RPMI7951 (cell line): ENCODE results near the gene GPC6. TPM values are rescaled to one million over a fixed set of nuclear protein-coding genes. Genes with fewer than 3 reads are reported as not detected.

ENCODE experiments used
- DNase-seq: peaks from one replicate; pipeline ENCODE4 v3.0.0-alpha.2; 2012; ENCODE audit warnings: low read depth
- total RNA-seq: library from RNA; depleted of rRNA; stranded (reverse); fragments of >200 nt; shearing (Covaris generic); gene quantifications from 2 replicates; pipeline ENCODE4 v1.2.3, GENCODE V29; 2014

The GPC6 gene
- total RNA-seq, 1 experiment from 2014 or later, result under 0.01 TPM

GRCh38 chr13:94112731-94113130 is 886.1 kb downstream of the GPC6 start:
- no peak for DNase-seq

GRCh38 chr13:94113245-94113644 is 886.6 kb downstream of the GPC6 start:
- no peak for DNase-seq

DNA sequence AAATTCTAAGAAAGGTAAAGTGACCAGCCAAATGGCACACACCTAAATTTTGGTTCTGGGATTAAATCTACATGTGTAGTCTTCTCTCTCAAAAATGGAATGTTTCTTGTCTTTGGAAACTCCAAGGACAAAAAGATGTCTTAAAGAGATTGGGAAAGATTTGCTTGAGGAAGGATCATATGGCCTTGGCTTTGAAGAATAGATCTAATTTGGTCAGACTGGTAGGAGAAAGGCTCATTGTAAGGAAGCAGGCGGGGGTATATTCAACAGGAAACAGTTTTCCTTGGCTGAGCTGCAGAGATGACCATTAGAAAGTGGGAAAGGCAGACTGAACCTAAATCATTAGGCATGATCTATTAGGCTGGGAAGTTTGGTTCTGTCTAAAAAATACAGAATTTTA is 887.6 kb downstream of the GPC6 start:
- DNase-seq, result peak; percentile 1

- no peak for DNase-seq
Measured at GRCh38 chr13:94115054-94115453, 888.4 kb downstream of the GPC6 start.

- DNase-seq, result no peak
Measured at GRCh38 chr13:94119360-94119936, 892.8 kb downstream of the GPC6 start.

DNA sequence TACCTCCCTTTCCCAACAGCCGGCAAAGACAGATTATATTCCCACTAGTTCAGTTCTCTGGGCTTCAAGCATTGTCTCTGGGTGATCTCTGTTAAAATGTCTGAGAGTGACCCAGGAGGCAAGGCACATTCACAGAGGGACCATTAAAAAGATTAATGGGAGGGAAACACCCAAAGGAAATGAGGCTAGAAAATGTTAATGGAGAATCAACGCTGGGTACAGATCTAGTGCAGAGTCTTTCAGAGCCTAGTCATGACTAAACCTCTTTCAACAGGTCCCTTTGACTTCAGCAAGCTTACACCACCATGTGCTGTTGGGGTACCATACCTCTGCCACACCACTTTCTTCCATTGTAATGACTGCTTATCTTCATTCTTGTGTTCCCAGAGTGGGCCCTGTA is 894.3 kb downstream of the GPC6 start:
- DNase-seq, result no peak

DNA sequence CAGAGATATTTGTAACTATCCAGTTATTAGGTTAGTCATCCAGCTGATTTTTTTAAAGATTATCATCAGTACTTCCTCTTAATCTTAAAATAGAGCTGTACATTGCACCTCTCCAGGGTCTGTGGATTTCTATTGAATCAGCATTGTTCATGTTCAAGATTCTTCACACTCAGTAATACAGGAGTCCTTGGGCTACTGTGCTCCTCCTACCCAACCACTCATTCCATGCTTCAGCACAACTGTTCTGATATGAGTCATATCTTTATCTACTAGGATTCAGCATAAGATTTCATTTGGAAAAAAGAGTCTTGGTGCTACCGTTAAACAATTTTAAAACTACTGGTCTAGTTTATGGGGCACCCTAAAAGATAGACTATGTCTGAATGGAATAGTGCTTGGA is 895.1 kb downstream of the GPC6 start:
- peak; percentile 17 for DNase-seq

- no peak for DNase-seq
Measured at GRCh38 chr13:94122300-94122915, 895.8 kb downstream of the GPC6 start.

DNA sequence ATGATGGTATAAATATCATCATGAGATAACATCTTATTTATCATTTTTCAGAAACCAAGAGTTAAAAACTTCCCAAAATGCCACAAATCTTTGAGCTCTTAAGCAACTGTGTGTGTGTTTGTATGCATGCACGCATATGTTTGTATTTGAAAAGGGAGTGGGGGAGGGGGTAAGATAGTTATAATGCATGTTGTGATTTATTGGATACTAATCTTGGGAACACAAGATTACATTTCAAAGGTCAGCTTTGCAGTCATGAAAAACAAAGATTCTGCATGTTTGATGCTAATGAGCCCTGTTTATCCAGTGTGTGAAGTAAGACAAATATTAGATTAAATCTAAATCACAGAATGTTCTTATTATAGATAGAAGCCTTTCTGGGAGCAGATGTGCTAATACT is 897.0 kb downstream of the GPC6 start:
- no peak for DNase-seq

DNA sequence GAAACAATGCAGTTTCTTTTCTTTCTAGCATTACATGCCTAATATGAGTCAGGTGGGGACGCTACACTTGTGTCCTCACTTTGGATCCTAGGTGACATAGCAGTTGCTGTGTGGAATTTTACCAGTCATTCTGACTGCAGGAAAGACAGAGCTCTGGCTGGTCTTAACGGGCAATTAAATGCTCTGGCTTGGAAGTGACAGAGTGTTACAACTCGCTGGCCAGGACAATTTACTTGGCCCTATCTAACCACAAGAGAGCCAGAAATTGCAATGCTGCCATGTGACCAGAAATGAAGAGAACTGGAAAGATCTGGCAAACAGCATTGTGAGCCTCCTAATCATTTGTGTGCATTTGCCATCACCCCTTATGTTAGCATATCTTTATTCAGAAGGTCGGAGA is 901.8 kb downstream of the GPC6 start:
- DNase-seq, result no peak

GRCh38 chr13:94129490-94129894 is 902.9 kb downstream of the GPC6 start:
- no peak for DNase-seq

DNA sequence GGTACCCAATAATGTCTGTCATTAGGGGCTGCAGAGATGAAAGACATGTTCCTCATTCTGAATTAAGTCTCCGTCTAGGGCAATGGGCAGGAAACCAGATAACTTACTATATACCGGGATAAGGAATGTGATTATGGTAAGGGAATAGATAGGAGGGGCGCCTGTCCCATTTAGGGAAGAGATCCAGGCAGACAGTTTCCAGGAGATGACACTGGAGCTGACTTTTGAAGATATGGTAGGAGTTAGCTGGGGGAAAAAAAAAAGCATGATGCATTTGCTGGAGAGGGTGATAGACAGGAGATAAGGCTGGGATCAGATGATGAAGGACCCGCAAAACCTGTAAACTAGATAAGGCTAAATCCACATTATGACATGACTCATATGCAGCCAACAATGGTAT is 912.2 kb downstream of the GPC6 start:
- no peak for DNase-seq

DNA sequence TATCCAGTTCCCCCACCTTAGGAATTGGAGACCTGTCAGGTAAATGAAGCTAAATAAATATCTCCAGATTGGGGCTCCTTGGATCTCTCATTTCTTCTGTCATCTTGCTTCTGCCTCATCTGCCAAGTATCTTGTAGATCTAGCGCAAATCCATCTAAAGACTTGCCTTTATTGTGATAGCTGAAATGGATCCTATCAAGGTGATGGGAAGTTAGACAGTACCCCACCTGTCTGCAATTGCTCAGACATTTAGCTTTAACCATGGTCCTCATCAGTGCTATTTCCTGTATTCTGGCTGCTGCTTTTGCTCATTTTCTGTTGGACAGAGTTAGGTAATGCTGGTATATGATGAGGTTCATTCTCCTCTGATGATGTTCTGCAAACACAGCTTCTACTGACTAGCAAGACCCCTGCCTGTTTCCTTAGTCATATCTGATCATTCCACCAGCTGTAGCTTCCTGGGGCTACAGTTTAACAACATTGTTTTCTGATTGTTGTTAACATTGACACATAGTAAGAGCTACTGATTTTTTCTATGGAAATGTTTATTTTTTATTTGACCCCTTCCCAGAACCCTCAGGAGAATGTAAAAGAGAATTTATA is 912.9 kb downstream of the GPC6 start:
- DNase-seq, result no peak

DNA sequence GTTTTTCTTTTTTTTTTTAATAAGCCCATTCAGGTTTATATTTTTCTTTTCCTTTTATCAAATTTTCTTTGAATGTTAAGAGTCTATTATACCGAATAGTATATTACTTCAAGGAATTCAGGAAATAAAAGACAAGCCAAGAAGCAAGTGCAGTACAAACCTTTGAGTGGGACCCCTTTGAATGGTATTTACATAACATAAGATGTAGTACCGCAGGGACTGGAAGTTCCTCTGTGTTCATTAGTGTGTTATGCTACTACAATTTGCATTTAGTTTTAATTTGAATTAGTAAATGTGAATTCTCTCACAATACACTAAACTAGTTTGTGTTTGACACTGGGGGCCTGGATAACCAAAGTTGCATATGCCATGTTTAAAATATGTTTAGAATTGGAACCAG is 913.4 kb downstream of the GPC6 start:
- DNase-seq, result no peak

- DNase-seq, result no peak
Measured at GRCh38 chr13:94140511-94140910, 913.9 kb downstream of the GPC6 start.

DNA sequence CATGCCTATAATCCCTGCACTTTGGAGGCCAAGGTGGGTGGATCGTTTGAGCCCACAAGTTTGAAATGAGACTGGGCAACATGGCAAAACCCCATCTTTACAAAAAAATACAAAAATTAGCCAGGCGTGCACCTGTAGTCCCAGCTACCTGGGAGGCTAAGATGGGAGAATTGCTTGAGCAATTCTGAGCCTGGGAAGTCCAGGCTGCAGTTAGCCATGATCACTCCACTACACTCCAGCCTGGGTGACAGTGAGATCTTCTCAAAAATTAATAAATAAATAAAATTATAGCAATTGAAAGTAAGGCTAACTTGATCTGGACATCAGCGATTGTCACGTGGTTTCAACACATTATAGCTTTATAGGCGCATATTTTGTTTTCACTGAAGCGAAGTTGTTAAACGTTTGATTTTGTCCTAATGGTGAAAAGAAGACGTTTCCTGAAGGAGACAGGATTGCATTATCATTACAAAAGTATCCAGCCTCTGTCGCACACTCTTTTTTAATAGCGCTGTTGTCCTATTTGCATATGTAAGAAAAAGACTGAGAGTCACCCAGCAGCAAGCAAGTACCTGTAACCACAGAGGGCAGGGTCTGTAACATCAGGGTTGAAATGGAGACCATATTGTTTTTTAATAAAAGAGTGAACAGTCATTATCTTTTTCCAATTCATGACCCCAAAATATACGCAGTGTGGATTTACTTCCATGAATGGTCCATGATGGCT is 917.2 kb downstream of the GPC6 start:
- no peak for DNase-seq

- no peak for DNase-seq
Measured at GRCh38 chr13:94145966-94146365, 919.4 kb downstream of the GPC6 start.

- DNase-seq, result no peak
Measured at GRCh38 chr13:94153586-94153985, 927.0 kb downstream of the GPC6 start.

DNA sequence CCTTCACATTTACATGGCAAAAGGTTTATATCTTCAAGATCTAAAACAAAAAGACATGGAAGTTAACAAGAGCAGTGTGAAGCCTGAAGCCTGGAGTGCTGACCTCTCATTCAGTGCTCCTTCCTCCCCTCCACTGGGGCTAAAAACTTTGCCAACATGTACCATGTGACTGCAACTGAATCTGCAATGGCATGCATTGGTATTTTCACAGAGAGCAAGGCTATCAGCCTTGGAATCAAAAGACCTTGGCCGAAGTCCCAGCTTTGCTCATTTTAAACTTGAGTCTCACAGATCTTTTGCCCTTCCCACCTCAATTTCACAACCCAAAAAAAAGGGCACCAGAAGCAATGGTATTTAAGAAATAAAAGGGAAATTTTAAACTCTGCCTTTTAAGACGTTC is 927.8 kb downstream of the GPC6 start:
- peak; percentile 10 for DNase-seq

DNA sequence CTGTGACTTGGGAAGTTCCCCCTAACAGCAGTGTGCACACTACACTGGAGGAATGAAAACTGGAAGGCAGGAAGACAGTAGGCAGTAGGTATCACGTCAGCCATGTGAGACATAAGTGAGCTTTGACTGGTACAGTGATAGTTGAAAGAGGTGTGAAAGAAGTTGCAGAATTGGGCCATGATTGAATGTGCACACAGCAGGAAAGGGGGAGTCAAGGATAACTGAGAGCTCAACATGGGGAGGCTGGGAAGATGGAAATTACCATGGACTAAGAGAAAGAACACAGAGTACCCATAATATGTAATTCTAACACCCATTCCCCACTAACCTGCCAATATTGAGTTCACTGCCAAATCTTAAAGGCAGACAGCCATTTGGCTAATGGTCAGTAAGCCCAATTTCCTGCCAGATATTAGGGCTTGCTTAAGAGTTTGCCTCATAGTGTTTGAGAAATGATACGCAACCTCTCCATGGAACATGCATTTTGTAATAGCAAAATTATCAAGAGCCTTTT is 931.2 kb downstream of the GPC6 start:
- no peak for DNase-seq

DNA sequence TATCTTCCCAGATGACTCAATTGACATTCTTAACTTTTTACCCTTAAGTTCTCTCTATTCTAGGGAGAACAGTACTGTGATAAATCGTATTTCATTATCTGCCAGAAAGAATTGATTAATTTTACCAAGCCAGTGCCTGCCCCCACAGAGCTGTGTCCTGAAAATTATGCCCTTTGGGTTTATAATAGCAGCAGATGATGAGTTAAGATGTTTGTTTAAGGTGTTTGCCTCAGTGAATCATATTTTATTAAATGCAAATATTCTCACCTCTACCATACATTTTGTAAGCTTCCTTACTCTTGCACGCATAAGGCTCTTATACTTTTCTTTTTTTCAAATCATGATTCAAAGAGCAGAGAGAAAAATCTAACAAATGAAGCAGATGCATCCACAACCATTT is 934.3 kb downstream of the GPC6 start:
- no peak for DNase-seq

DNA sequence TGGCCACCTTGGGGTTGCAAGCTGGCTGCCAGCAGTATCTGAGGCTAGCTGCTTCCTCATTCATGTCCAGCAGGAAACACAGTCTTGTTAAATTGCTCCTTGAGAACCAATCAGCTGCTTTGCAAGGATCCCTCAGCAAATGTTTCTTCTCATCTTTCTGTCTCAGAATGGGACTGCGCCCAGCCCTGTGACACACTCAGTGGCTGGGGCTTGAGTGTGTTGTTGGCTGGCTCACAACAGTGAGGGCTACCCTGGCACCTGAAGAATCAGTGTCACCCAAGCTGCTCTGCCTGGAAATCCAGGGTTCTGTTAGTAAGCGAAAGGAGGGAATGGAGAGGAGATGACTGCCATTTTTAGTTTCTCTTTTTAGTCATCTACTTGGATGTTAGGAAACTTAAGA is 935.7 kb downstream of the GPC6 start:
- DNase-seq, result no peak

DNA sequence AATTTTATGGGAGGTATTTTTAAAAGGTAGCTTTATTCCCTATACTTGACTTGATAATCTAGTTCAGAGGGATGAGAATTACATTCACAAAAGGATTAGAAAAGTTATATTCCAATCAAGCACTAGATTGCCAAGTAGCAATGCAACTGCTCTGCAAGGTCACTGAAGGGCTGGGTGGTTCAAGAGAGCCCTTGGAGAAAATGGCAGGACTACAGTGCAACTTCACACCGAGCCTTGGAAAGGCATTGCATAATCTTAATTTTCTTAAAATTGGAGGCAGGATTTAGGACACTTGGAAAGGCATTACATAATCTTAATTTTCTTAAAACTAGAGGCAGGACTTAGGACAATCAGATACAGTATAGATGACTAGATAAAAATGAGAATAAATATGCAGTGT is 936.9 kb downstream of the GPC6 start:
- no peak for DNase-seq
